ENCODE data around the gene ITGB2. TPM values are rescaled to one million over a fixed set of nuclear protein-coding genes. Genes with fewer than 3 reads are reported as not detected.

The ITGB2 gene
- total RNA-seq, 1 donor from 2014 or later, result 18.6 TPM

DNA sequence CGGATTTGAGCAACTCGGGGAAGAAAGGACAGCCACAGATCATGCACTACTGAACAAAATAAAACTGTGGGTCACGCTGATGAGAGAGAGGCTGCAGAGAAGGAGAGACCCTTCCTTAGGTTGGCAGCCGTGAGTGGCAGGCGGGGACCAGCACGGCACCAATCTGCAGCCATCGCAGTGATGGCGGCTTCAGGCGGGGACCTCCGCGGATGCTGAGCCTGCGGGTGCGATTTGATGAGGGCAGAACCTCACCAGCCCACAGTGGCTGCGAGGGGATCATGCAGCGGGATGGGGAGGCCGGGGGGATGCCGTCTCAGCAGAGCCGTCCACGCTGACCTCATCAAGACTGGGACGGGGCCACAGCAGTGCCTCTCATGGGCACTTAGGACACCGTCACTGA is 11.8 kb downstream of the ITGB2 start:
- H3K4me1 ChIP-seq, result peaks cover 24% of the 10 kb centered on the region

GRCh38 chr21:44907966-44908895 is 12.5 kb downstream of the ITGB2 start:
- peaks cover 24% of the 10 kb centered on the region for H3K4me1 ChIP-seq
- no peak overlapping the region for H3K27ac ChIP-seq (replicated peaks)
- no peaks in the 10 kb centered on the region for H3K36me3 ChIP-seq
- H3K9me3 ChIP-seq (replicated peaks), result no peaks in the 10 kb centered on the region
- DNase-seq, result no peak
- H3K27me3 ChIP-seq (ENCODE audit: low read depth), result peaks cover 9% of the 10 kb centered on the region
- no peak for TF ChIP-seq CTCF (IDR thresholded peaks at IDR 0.05; ENCODE audit: borderline replicate concordance)
- H3K4me3 ChIP-seq, result no peak overlapping the region
- intact Hi-C loops (cut with micrococcal nuclease), result no loop called here

More for the DNA sequence above, 11.8 kb downstream of the ITGB2 start:
- peaks cover 9% of the 10 kb centered on the region for H3K27me3 ChIP-seq (ENCODE audit: low read depth)
- H3K27ac ChIP-seq (replicated peaks), result no peak overlapping the region
- no peaks in the 10 kb centered on the region for H3K9me3 ChIP-seq (replicated peaks)
- intact Hi-C loops (cut with micrococcal nuclease), result no loop called here
- H3K36me3 ChIP-seq, result no peaks in the 10 kb centered on the region
- no peak overlapping the region for H3K4me3 ChIP-seq
- TF ChIP-seq CTCF (IDR thresholded peaks at IDR 0.05; ENCODE audit: borderline replicate concordance), result no peak
- no peak for DNase-seq

GRCh38 chr21:44907225-44907965 is 13.3 kb downstream of the ITGB2 start:
- Histone ChIP-seq H3K4me1 (peaks cover 24% of the 10 kb centered on the region), H3K27ac (replicated peaks) (no peak overlapping the region), H3K4me3 (no peak overlapping the region), H3K27me3 (ENCODE audit: low read depth) (peaks cover 9% of the 10 kb centered on the region), H3K9me3 (replicated peaks) (no peaks in the 10 kb centered on the region), H3K36me3 (no peaks in the 10 kb centered on the region)
- DNase-seq, result no peak
- intact Hi-C loops (cut with micrococcal nuclease), result no loop called here
- TF ChIP-seq CTCF (IDR thresholded peaks at IDR 0.05; ENCODE audit: borderline replicate concordance), result no peak

GRCh38 chr21:44905728-44906090 is 15.0 kb downstream of the ITGB2 start:
- no peak for DNase-seq
- peaks cover 11% of the 10 kb centered on the region for H3K4me1 ChIP-seq
- no peak overlapping the region for H3K4me3 ChIP-seq
- no peaks in the 10 kb centered on the region for H3K9me3 ChIP-seq (replicated peaks)
- intact Hi-C loops (cut with micrococcal nuclease), result no loop called here
- no peaks in the 10 kb centered on the region for H3K36me3 ChIP-seq
- no peak overlapping the region for H3K27ac ChIP-seq (replicated peaks)
- no peak for TF ChIP-seq CTCF (IDR thresholded peaks at IDR 0.05; ENCODE audit: borderline replicate concordance)
- H3K27me3 ChIP-seq (ENCODE audit: low read depth), result peaks cover 9% of the 10 kb centered on the region

DNA sequence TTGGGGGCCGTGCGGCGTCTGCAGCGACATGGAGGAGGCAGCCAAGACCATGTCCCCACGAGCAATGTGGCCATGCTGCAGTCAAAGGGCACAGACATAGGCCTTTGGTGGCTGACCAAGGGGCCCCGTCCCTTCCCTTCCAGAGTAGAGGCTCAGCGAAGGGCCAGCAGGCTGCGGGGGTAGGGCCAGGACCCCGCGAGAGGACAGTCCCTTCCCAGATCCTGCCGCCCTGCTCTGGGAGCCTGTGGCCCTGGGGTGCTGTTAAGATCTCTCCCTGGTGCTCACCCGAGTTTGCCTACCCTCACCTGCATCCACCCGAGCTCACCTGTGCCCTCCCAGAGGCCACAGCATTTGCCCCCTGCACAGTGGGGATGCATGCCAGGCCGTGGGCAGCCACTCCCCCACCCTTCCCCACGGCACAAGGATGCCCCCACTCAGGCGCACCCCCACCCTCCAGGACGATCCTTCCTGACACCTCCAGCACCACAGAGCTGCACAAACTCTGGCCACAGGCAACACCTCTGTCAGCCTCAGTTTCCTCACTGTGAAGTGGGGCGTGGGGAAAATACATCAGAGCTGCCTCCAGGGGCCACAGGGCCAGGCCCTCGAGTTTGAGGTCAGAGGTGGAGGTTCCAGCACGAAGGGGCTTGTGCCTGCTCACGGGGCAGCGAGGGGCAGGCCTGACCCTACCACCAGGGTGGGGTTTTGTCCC is 15.5 kb downstream of the ITGB2 start:
- H3K4me1 ChIP-seq, result peaks cover 5% of the 10 kb centered on the region
- H3K4me3 ChIP-seq, result no peak overlapping the region
- no peak for TF ChIP-seq CTCF (IDR thresholded peaks at IDR 0.05; ENCODE audit: borderline replicate concordance)
- H3K27ac ChIP-seq (replicated peaks), result no peak overlapping the region
- no peak for DNase-seq
- intact Hi-C loops (cut with micrococcal nuclease), result no loop called here
- no peaks in the 10 kb centered on the region for H3K36me3 ChIP-seq
- peaks cover 9% of the 10 kb centered on the region for H3K27me3 ChIP-seq (ENCODE audit: low read depth)
- H3K9me3 ChIP-seq (replicated peaks), result no peaks in the 10 kb centered on the region

All from left ventricle myocardium inferior (tissue), 1 donor.